Astrocyte (in vitro differentiated cells and primary cell): ENCODE measurements around the gene SLC22A6. TPM values are rescaled to one million over a fixed set of nuclear protein-coding genes. Genes with fewer than 3 reads are reported as not detected.

ENCODE experiments used
- DNase-seq: peaks from one replicate; pipeline ENCODE4 v3.0.0-alpha.2; 2010; ENCODE audit warnings: low read depth
- FAIRE-seq: peaks from 2 replicates; lab custom pipeline; 2011; peaks lifted over from hg19 to GRCh38; lab: Jason Lieb, UNC
- H2AFZ ChIP-seq: 2 replicates; pipeline ENCODE4 v1.6.0; 2012; ENCODE audit warnings: low read depth, low read length, inconsistent platforms
- H3K27ac ChIP-seq: 2 replicates; pipeline ENCODE4 v1.5.1; 2011; ENCODE audit warnings: low read depth, low read length, inconsistent platforms
- H3K27me3 ChIP-seq: 2 replicates; pipeline ENCODE4 v1.6.0; 2011; ENCODE audit warnings: low read length, inconsistent platforms; ENCODE audit not compliant: insufficient read depth
- H3K36me3 ChIP-seq: 2 replicates; pipeline ENCODE4 v1.5.1; 2011; ENCODE audit warnings: low read length, inconsistent platforms; ENCODE audit not compliant: insufficient read depth
- H3K4me1 ChIP-seq: 2 replicates; pipeline ENCODE4 v1.5.1; 2011; ENCODE audit warnings: low read length, inconsistent platforms; ENCODE audit not compliant: insufficient read depth
- H3K4me2 ChIP-seq: 2 replicates; pipeline ENCODE4 v1.6.0; 2012; ENCODE audit warnings: low read length, inconsistent platforms
- H3K4me3 ChIP-seq: 2 replicates; pipeline ENCODE4 v1.5.1; 2011; ENCODE audit warnings: low read depth, mild to moderate bottlenecking, low read length, inconsistent platforms; ENCODE audit not compliant: insufficient read depth
- H3K79me2 ChIP-seq: 2 replicates; pipeline ENCODE4 v1.6.0; 2012; ENCODE audit warnings: mild to moderate bottlenecking, low read length, inconsistent platforms; ENCODE audit not compliant: insufficient read depth
- H3K9ac ChIP-seq: 2 replicates; pipeline ENCODE4 v1.6.0; 2012; ENCODE audit warnings: mild to moderate bottlenecking, low read length, inconsistent platforms
- H3K9me3 ChIP-seq: 2 replicates; pipeline ENCODE4 v1.5.1; 2012; ENCODE audit warnings: low read depth, mild to moderate bottlenecking, low read length, inconsistent platforms; ENCODE audit not compliant: insufficient read depth
- H4K20me1 ChIP-seq: 2 replicates; pipeline ENCODE4 v1.6.0; 2012; ENCODE audit warnings: low read length, inconsistent platforms; ENCODE audit not compliant: insufficient read depth
- H3K27ac Mint-ChIP-seq: one replicate; pipeline ENCODE4 v1.8.0; 2021; ENCODE audit warnings: mild to moderate bottlenecking, mixed read lengths; ENCODE audit not compliant: unreplicated experiment
- H3K27me3 Mint-ChIP-seq: one replicate; pipeline ENCODE4 v1.8.0; 2021; ENCODE audit warnings: low read depth, mixed read lengths; ENCODE audit not compliant: unreplicated experiment
- H3K36me3 Mint-ChIP-seq: one replicate; pipeline ENCODE4 v1.8.0; 2021; ENCODE audit warnings: low read depth, mixed read lengths; ENCODE audit not compliant: unreplicated experiment
- H3K4me1 Mint-ChIP-seq: one replicate; pipeline ENCODE4 v1.8.0; 2021; ENCODE audit warnings: low read depth, mixed read lengths; ENCODE audit not compliant: unreplicated experiment
- H3K4me3 Mint-ChIP-seq: one replicate; pipeline ENCODE4 v1.8.0; 2021; ENCODE audit warnings: mild to moderate bottlenecking, moderate library complexity, mixed read lengths; ENCODE audit not compliant: unreplicated experiment
- H3K9me3 Mint-ChIP-seq: one replicate; pipeline ENCODE4 v1.8.0; 2021; ENCODE audit warnings: mild to moderate bottlenecking, mixed read lengths; ENCODE audit not compliant: unreplicated experiment
- EZH2 ChIP-seq: IDR thresholded peaks from 2 replicates; pipeline ENCODE4 v1.6.1; 2012; ENCODE audit warnings: mild to moderate bottlenecking, low read length, inconsistent platforms; ENCODE audit not compliant: insufficient read depth
- total RNA-seq: library from RNA; stranded (reverse); gene quantifications from 2 replicates; pipeline ENCODE4 v1.2.1, GENCODE V29; 2021
- TF ChIP-seq, protein P1 (sequence below): IDR thresholded peaks from 2 replicates; pipeline ENCODE4 v1.5.1; 2011; ENCODE audit warnings: low read depth, mild to moderate bottlenecking, inconsistent platforms, low read length, moderate library complexity; ENCODE audit not compliant: insufficient read depth

The SLC22A6 gene
- total RNA-seq, 1 donor from 2014 or later = not detected

- FAIRE-seq (no peak), DNase-seq (no peak)
- Histone ChIP-seq H4K20me1 (no peaks in the 10 kb centered on the region), H3K4me2 (no peak overlapping the region), H3K9me3 (no peaks in the 10 kb centered on the region), H3K27ac (no peak overlapping the region), H3K4me1 (no peaks in the 10 kb centered on the region), H3K36me3 (no peaks in the 10 kb centered on the region), H3K27me3 (peaks cover 5% of the 10 kb centered on the region), H2AFZ (no peak overlapping the region), H3K9ac (no peak overlapping the region), H3K79me2 (no peaks in the 10 kb centered on the region), H3K4me3 (no peak overlapping the region)
- H3K9me3 Mint-ChIP-seq = peaks cover 4% of the 10 kb centered on the region
- no peak overlapping the region for H3K4me3 Mint-ChIP-seq
- no peaks in the 10 kb centered on the region for H3K36me3 Mint-ChIP-seq
- no peak overlapping the region for H3K27ac Mint-ChIP-seq
- no peak for TF ChIP-seq EZH2
- TF ChIP-seq, protein P1, sequence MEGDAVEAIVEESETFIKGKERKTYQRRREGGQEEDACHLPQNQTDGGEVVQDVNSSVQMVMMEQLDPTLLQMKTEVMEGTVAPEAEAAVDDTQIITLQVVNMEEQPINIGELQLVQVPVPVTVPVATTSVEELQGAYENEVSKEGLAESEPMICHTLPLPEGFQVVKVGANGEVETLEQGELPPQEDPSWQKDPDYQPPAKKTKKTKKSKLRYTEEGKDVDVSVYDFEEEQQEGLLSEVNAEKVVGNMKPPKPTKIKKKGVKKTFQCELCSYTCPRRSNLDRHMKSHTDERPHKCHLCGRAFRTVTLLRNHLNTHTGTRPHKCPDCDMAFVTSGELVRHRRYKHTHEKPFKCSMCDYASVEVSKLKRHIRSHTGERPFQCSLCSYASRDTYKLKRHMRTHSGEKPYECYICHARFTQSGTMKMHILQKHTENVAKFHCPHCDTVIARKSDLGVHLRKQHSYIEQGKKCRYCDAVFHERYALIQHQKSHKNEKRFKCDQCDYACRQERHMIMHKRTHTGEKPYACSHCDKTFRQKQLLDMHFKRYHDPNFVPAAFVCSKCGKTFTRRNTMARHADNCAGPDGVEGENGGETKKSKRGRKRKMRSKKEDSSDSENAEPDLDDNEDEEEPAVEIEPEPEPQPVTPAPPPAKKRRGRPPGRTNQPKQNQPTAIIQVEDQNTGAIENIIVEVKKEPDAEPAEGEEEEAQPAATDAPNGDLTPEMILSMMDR = no peak
- H3K27me3 Mint-ChIP-seq = peaks cover 29% of the 10 kb centered on the region
- no peaks in the 10 kb centered on the region for H3K4me1 Mint-ChIP-seq
Measured at GRCh38 chr11:63023222-63023814, 38.6 kb upstream of the SLC22A6 start.

- Histone ChIP-seq H2AFZ (no peak overlapping the region), H3K9me3 (no peaks in the 10 kb centered on the region), H3K9ac (no peak overlapping the region), H3K36me3 (no peaks in the 10 kb centered on the region), H3K27ac (no peak overlapping the region), H4K20me1 (no peaks in the 10 kb centered on the region), H3K4me1 (no peaks in the 10 kb centered on the region), H3K4me2 (no peak overlapping the region), H3K27me3 (peaks cover 5% of the 10 kb centered on the region), H3K4me3 (no peak overlapping the region), H3K79me2 (no peaks in the 10 kb centered on the region)
- FAIRE-seq = no peak
- Mint-ChIP-seq H3K4me1 (no peaks in the 10 kb centered on the region), H3K4me3 (no peak overlapping the region), H3K27ac (no peak overlapping the region), H3K27me3 (peaks cover 27% of the 10 kb centered on the region), H3K9me3 (peaks cover under 1% of the 10 kb centered on the region), H3K36me3 (no peaks in the 10 kb centered on the region)
- no peak for TF ChIP-seq EZH2
- no peak for DNase-seq
Measured at GRCh38 chr11:63022441-63022840, 37.7 kb upstream of the SLC22A6 start.

GRCh38 chr11:63020671-63021291 lies 36.0 kb upstream of the SLC22A6 start:
- no peak overlapping the region for H3K9ac ChIP-seq
- no peaks in the 10 kb centered on the region for H3K4me1 ChIP-seq
- H3K36me3 ChIP-seq = no peaks in the 10 kb centered on the region
- no peaks in the 10 kb centered on the region for H3K4me1 Mint-ChIP-seq
- H3K4me3 ChIP-seq = no peak overlapping the region
- H3K36me3 Mint-ChIP-seq = no peaks in the 10 kb centered on the region
- no peak overlapping the region for H3K4me3 Mint-ChIP-seq
- no peak overlapping the region for H3K27ac Mint-ChIP-seq
- no peak for DNase-seq
- no peak for TF ChIP-seq EZH2
- TF ChIP-seq, protein P1 = peak; percentile 20
- H3K4me2 ChIP-seq = no peak overlapping the region
- peaks cover 27% of the 10 kb centered on the region for H3K27me3 Mint-ChIP-seq
- peaks cover 7% of the 10 kb centered on the region for H3K27me3 ChIP-seq
- H3K79me2 ChIP-seq = no peaks in the 10 kb centered on the region
- no peak for FAIRE-seq
- H3K27ac ChIP-seq = no peak overlapping the region
- H3K9me3 ChIP-seq = no peaks in the 10 kb centered on the region
- H3K9me3 Mint-ChIP-seq = no peaks in the 10 kb centered on the region
- H2AFZ ChIP-seq = no peak overlapping the region
- no peaks in the 10 kb centered on the region for H4K20me1 ChIP-seq
